GM12875 (cell line): ENCODE data around the gene MARCHF10.

Experiments used
- H3K4me3 ChIP-seq: one replicate; pipeline ENCODE4 v1.5.1; 2011; ENCODE audit warnings: low read depth, low read length, control low read depth
- CTCF ChIP-seq: IDR thresholded peaks from 2 replicates; pipeline ENCODE4 v1.5.1; 2011; ENCODE audit warnings: low read depth, mild to moderate bottlenecking, control low read depth, inconsistent platforms, low read length, moderate library complexity, borderline replicate concordance; ENCODE audit not compliant: insufficient read depth

Gene MARCHF10

GRCh38 chr17:62675701-62676100 is 132.4 kb downstream of the MARCHF10 start:
- no peak for TF ChIP-seq CTCF
- no peak overlapping the region for H3K4me3 ChIP-seq

GRCh38 chr17:62675260-62675659 is 132.9 kb downstream of the MARCHF10 start:
- H3K4me3 ChIP-seq, result no peak overlapping the region

GRCh38 chr17:62674841-62675240 is 133.3 kb downstream of the MARCHF10 start:
- no peak overlapping the region for H3K4me3 ChIP-seq
- no peak for TF ChIP-seq CTCF

More at GRCh38 chr17:62675260-62675659, 132.9 kb downstream of the MARCHF10 start:
- TF ChIP-seq CTCF, result no peak

- TF ChIP-seq CTCF, result no peak
- no peak overlapping the region for H3K4me3 ChIP-seq
Measured at GRCh38 chr17:62674363-62674739, 133.8 kb downstream of the MARCHF10 start.

GRCh38 chr17:62673614-62674362 is 134.3 kb downstream of the MARCHF10 start:
- H3K4me3 ChIP-seq, result no peak overlapping the region
- TF ChIP-seq CTCF, result no peak

- no peak for TF ChIP-seq CTCF
- no peak overlapping the region for H3K4me3 ChIP-seq
Measured at GRCh38 chr17:62672957-62673356, 135.2 kb downstream of the MARCHF10 start.

GRCh38 chr17:62671553-62671952 is 136.6 kb downstream of the MARCHF10 start:
- H3K4me3 ChIP-seq, result no peak overlapping the region
- no peak for TF ChIP-seq CTCF
